Astrocyte of the spinal cord (primary cell): ENCODE measurements around the gene DPAGT1.

ENCODE experiments used
- DNase-seq: peaks from one replicate; pipeline ENCODE4 v3.0.0; 2011; ENCODE audit warnings: low read depth, low spot score
- H3K4me3 ChIP-seq: 2 replicates; pipeline ENCODE4 v1.5.1; 2011; ENCODE audit warnings: low read depth, mild to moderate bottlenecking, low read length, moderate library complexity
- in situ Hi-C: cut with HindIII; loops from 2 replicates; pipeline ENCODE4 v1.10.0; 2017; ENCODE audit warnings: low sequenced_read_pairs
- TF ChIP-seq, protein P1 (sequence below): IDR thresholded peaks from 2 replicates; pipeline ENCODE4 v1.5.1; 2012; ENCODE audit warnings: low read depth, mild to moderate bottlenecking, low read length, inconsistent platforms

Gene DPAGT1

DNA sequence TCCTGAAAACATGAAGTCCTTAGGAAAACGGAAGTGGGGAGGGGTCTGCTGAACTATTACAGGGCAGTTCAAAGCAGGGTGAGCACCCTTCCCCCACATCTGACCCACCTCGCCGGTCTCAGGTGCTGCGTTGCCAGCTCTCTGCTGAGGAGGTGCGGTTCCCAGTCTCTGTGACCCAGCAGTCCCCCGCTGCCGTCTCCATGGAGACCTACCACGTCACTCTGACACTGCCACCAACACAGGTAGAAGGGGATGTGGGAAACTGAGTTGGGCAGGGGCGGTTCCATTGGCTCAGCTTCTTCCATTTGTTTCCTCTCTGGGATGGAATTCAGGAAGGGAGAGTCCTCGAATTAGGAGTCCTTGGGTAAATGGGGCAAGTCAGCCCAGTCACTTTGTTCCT is 8.8 kb upstream of the DPAGT1 start:
- TF ChIP-seq, protein P1, sequence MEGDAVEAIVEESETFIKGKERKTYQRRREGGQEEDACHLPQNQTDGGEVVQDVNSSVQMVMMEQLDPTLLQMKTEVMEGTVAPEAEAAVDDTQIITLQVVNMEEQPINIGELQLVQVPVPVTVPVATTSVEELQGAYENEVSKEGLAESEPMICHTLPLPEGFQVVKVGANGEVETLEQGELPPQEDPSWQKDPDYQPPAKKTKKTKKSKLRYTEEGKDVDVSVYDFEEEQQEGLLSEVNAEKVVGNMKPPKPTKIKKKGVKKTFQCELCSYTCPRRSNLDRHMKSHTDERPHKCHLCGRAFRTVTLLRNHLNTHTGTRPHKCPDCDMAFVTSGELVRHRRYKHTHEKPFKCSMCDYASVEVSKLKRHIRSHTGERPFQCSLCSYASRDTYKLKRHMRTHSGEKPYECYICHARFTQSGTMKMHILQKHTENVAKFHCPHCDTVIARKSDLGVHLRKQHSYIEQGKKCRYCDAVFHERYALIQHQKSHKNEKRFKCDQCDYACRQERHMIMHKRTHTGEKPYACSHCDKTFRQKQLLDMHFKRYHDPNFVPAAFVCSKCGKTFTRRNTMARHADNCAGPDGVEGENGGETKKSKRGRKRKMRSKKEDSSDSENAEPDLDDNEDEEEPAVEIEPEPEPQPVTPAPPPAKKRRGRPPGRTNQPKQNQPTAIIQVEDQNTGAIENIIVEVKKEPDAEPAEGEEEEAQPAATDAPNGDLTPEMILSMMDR: no peak
- DNase-seq: no peak
- in situ Hi-C loops: no loop called here
- H3K4me3 ChIP-seq: no peak overlapping the region

DNA sequence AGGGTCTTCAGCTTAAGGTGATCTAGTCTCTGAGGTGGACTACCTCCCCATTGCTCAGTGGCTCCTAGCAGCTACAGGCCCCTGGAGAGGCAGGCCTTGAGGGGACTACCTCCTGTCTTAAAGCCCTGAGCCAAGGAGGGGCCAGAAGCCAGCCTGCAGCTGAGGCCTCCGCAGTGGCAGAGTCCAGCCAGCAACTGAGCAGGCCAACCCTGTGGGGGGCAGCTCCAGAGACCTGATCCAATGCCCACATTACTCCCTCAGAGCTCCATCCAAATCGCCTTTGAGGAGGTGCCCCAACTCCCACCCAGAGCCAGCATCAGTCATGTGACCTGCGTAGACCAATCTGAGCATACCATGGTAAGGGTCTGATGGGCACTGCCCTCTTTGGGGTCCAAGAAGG is 8.2 kb upstream of the DPAGT1 start:
- no peak overlapping the region for H3K4me3 ChIP-seq
- TF ChIP-seq, protein P1: no peak
- DNase-seq: no peak
- in situ Hi-C loops: no loop called here

DNA sequence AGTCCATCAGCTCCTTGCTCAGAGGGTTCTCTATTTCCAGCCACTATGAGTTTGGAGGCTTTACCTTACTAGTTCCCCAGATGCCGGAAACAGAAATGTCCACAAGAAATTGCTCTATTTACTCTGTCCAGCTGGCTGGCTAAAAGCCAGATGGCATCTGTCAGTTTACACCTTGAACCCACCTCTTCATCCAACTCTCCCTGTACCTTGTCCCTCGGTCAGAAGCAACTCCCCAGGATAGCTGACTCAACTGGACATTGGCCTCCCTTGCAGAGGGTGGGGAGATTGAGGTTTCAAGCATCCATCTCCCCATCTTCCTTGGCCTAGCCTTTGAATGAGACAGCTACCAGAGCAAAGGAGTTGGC is 7.2 kb upstream of the DPAGT1 start:
- TF ChIP-seq, protein P1: no peak
- in situ Hi-C loops: no loop called here
- no peak for DNase-seq
- no peak overlapping the region for H3K4me3 ChIP-seq

DNA sequence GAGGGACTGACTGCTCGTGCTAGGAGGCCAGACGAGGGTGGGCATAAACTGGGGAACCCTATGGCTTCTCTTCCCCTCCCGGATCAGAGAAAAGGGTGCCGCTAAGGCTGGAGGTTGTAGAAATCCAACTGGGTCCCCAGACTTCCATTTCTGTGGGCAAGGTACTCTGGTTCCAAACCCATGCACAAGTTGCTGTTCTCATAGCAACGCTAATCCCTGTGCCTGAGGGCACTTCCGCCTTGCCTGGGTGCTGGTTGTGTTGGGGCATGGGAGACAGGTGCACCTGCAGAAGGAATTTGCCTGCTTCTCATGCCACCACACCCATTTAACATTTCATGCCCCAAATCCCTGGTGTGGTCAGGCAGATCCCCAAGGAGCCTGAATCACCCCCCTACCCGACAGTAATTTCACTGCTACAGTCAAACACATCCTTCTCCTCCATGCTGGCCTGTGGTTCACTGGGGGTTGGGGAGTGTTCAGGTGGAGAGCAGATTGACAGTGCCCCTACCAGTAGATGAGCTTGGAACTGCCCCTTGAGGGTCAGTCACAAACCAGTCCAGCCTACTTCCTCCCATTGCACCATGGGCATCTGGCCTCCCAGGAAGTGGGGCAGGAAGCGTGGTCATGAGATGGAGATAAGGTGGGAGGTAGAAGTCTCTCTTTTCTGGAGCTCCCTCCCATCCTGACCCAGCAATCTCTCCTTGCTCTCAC is 6.6 kb upstream of the DPAGT1 start:
- no peak for DNase-seq
- TF ChIP-seq, protein P1: no peak
- in situ Hi-C loops: no loop called here

DNA sequence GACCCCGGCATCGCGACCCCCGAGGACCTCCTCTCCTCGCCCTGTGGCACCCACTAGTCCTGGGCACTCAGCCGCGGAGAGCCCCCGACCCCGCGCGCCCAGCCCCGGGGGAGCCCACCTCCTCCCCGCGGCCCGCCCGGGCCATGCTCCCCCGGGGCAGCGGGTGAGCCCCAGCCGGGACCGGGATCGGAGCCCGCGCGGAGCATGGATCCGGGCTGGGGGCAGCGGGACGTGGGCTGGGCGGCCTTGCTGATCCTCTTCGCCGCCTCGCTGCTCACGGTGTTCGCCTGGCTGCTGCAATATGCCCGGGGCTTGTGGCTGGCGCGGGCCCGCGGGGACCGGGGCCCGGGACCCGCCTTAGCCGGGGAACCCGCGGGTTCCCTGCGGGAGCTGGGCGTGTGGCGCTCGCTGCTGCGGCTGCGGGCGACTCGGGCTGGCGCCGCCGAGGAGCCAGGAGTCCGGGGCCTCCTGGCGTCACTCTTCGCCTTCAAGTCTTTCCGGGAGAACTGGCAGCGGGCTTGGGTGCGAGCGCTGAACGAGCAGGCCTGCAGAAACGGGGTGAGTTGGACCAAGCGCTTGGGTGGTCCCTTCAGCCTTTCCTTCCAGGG is 6.0 kb upstream of the DPAGT1 start:
- in situ Hi-C loops: no loop called here
- DNase-seq: no peak
- TF ChIP-seq, protein P1: no peak
- H3K4me3 ChIP-seq: peak overlapping the region; percentile 77

More for the DNA sequence above, 6.6 kb upstream of the DPAGT1 start:
- peak overlapping the region; percentile 77 for H3K4me3 ChIP-seq

DNA sequence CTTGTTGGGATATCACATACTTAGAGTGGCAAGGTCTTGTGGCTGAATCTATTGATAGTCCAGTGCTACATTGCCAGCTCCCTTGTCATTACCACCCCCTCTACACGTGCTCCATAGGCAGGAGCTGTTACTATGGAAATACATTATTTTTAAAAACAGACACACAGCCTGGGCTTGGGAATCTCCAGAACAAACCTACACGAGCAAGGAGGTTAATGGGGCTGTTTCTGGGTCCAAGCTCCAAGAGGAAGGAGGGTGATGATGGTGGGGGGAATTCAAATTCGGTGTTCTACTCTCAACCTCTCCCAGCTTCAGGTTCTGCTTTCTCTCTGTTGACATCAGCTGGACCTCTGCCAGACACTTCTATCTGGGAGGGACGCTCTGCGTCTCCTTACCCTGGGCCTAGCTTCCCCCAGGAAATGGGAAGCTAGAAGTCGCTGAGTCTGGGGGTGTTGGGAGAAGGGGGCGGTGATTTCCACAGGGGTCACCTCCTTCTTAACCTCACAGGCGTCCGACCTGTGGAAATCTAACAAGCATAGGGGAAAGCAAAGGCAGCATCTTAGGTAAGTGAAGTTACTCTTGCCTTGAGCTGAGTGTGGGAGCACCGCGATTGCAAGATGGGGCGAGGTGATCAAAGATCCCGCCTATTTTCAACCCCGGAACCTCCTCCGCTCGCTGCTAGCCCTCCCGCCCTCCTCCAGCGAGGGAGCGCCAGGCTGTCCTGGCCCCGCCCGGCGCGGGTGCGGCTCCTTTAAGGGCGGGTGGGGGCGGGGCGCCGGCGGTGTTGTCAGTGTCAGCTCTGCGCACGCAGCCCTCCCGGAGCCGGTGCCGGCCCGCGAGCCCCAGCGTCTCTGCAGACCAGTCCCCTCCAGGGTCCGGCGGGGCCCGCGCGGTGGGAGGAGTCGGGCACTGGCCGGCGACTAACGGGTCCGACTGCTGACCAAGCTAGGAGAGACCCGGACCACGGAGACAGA is 5.2 kb upstream of the DPAGT1 start, which contains the start of gene C2CD2L:
Gene C2CD2L (plus strand): TSS at position 781 of the 974 bp plus-strand sequence. CDS start 398 bp downstream, outside the sequence.
- TF ChIP-seq, protein P1: no peak

More for the DNA sequence above, 5.2 kb upstream of the DPAGT1 start, which contains the start of gene C2CD2L:
- peak; percentile 92 for DNase-seq
- in situ Hi-C loops: no loop called here
- peak within 1 kb of the TSS; percentile 77 for H3K4me3 ChIP-seq
